H1 (cell line): Measurements from ENCODE around the gene DOCK1. TPM values are rescaled to one million over a fixed set of nuclear protein-coding genes. Genes with fewer than 3 reads are reported as not detected.

ENCODE experiments used
- JUN ChIP-seq: IDR thresholded peaks from 2 replicates; pipeline ENCODE4 v1.6.1; 2011; ENCODE audit warnings: low read depth, mild to moderate bottlenecking, improper control_type of control experiment, low read length
- KDM4A ChIP-seq: IDR thresholded peaks from one replicate; pipeline ENCODE4 v1.7.1; 2012; ENCODE audit warnings: low read depth, mild to moderate bottlenecking, moderate library complexity, low read length, inconsistent platforms; ENCODE audit not compliant: severe bottlenecking
- USF2 ChIP-seq: IDR thresholded peaks from 2 replicates; pipeline ENCODE4 v1.6.1; 2011; ENCODE audit warnings: low read length, improper control_type of control experiment
- polyA plus RNA-seq, 7 experiments: library from polyadenylated mRNA; depleted of rRNA in 3 of 7; stranded (reverse) in 5 of 7; unstranded in 2 of 7; fragments of >200 nt in 5 of 7; fragments of 200-250 nt in 2 of 7; gene quantifications; 1 replicate in 5 of 7; 2 replicates in 1 of 7; 4 replicates in 1 of 7; pipeline versions ENCODE4 v1.2.1 to v1.2.3, GENCODE V29; 2011 to 2013; ENCODE audit warnings: missing spikeins in 2 of 7, mixed read lengths in 2 of 7
- total RNA-seq: library from RNA; stranded (reverse); fragmentation: NEBNext Ultra II Directional; extraction: Animal tissue kit (Norgen Biotek cat#: 25700); gene quantifications from 2 replicates; pipeline ENCODE4 v1.2.1, GENCODE V29; 2021

The DOCK1 gene
- total and polyA plus RNA-seq, 2 of the 8 experiments (the other 6 are each of a cell fraction or from before 2014, with no cell fraction given): 11.6 to 53.0 TPM

- no peak for TF ChIP-seq KDM4A
- no peak for TF ChIP-seq USF2
- TF ChIP-seq JUN: no peak
These were observed 115.0 kb downstream of the DOCK1 start (continued) for GRCh38 chr10:127020260-127020659.
